Rectal smooth muscle tissue (tissue), 1 donor: Measurements from ENCODE around the gene PDZK1.
"Not testable (repeated sequence)": the region's sequence is repeated elsewhere in the genome, so short reads cannot be mapped to it uniquely, and the experiment has no call there.

Experiments
- H3K27ac ChIP-seq: one replicate; pipeline ENCODE4 v1.7.0; 2013; ENCODE audit warnings: low read depth, low read length, inconsistent platforms
- H3K27me3 ChIP-seq: one replicate; pipeline ENCODE4 v1.7.0; 2013; ENCODE audit warnings: low read length; ENCODE audit not compliant: control insufficient read depth, insufficient read depth
- H3K36me3 ChIP-seq: one replicate; pipeline ENCODE4 v1.7.0; 2013; ENCODE audit warnings: low read length; ENCODE audit not compliant: control insufficient read depth, insufficient read depth
- H3K4me1 ChIP-seq: one replicate; pipeline ENCODE4 v1.7.0; 2013; ENCODE audit warnings: low read length; ENCODE audit not compliant: control insufficient read depth, insufficient read depth
- H3K4me3 ChIP-seq: one replicate; pipeline ENCODE4 v1.7.0; 2013; ENCODE audit warnings: low read length
- H3K9ac ChIP-seq: one replicate; pipeline ENCODE4 v1.7.0; 2013; ENCODE audit warnings: low read length

PDZK1 gene

GRCh38 chr1:145705622-145706021 is 1.5 kb downstream of the PDZK1 start:
- H3K36me3 ChIP-seq, result no peaks in the 10 kb centered on the region
- no peaks in the 10 kb centered on the region for H3K4me1 ChIP-seq
- no peaks in the 10 kb centered on the region for H3K27me3 ChIP-seq
- H3K27ac ChIP-seq, result no peak overlapping the region
- no peak overlapping the region for H3K4me3 ChIP-seq
- H3K9ac ChIP-seq, result no peak overlapping the region

- no peak overlapping the region for H3K9ac ChIP-seq
- no peaks in the 10 kb centered on the region for H3K4me1 ChIP-seq
- H3K27me3 ChIP-seq, result no peaks in the 10 kb centered on the region
- no peaks in the 10 kb centered on the region for H3K36me3 ChIP-seq
- H3K27ac ChIP-seq, result no peak overlapping the region
- no peak overlapping the region for H3K4me3 ChIP-seq
Observed at GRCh38 chr1:145702826-145703225, 4.3 kb downstream of the PDZK1 start.

- Histone ChIP-seq H3K36me3 (no peaks in the 10 kb centered on the region), H3K27ac (no peak overlapping the region), H3K27me3 (no peaks in the 10 kb centered on the region), H3K4me3 (no peak overlapping the region), H3K9ac (no peak overlapping the region), H3K4me1 (no peaks in the 10 kb centered on the region)
Observed at GRCh38 chr1:145702052-145702451, 5.1 kb downstream of the PDZK1 start.

GRCh38 chr1:145701306-145701862 is 5.8 kb downstream of the PDZK1 start:
- Histone ChIP-seq H3K4me1 (no peaks in the 10 kb centered on the region), H3K9ac (no peak overlapping the region), H3K27me3 (no peaks in the 10 kb centered on the region), H3K36me3 (no peaks in the 10 kb centered on the region), H3K4me3 (no peak overlapping the region), H3K27ac (no peak overlapping the region)

GRCh38 chr1:145696630-145696960 is 10.6 kb downstream of the PDZK1 start:
- Histone ChIP-seq H3K27ac (no peak overlapping the region), H3K27me3 (no peaks in the 10 kb centered on the region), H3K9ac (no peak overlapping the region), H3K4me3 (no peak overlapping the region), H3K36me3 (no peaks in the 10 kb centered on the region), H3K4me1 (no peaks in the 10 kb centered on the region)

GRCh38 chr1:145695821-145696629 is 11.1 kb downstream of the PDZK1 start:
- no peaks in the 10 kb centered on the region for H3K27me3 ChIP-seq

GRCh38 chr1:145692785-145693443 is 14.3 kb downstream of the PDZK1 start:
- Histone ChIP-seq H3K9ac (no peak overlapping the region), H3K4me1 (no peaks in the 10 kb centered on the region), H3K27ac (no peak overlapping the region), H3K27me3 (no peaks in the 10 kb centered on the region), H3K36me3 (no peaks in the 10 kb centered on the region), H3K4me3 (no peak overlapping the region)

More at GRCh38 chr1:145695821-145696629, 11.1 kb downstream of the PDZK1 start:
- no peak overlapping the region for H3K27ac ChIP-seq
- no peak overlapping the region for H3K9ac ChIP-seq
- H3K36me3 ChIP-seq, result no peaks in the 10 kb centered on the region
- H3K4me3 ChIP-seq, result no peak overlapping the region
- no peaks in the 10 kb centered on the region for H3K4me1 ChIP-seq

- Histone ChIP-seq H3K27me3 (no peaks in the 10 kb centered on the region), H3K4me3 (no peak overlapping the region), H3K4me1 (no peaks in the 10 kb centered on the region), H3K27ac (no peak overlapping the region), H3K9ac (no peak overlapping the region), H3K36me3 (no peaks in the 10 kb centered on the region)
Observed at GRCh38 chr1:145690587-145691558, 16.3 kb downstream of the PDZK1 start.

GRCh38 chr1:145689922-145690321 is 17.2 kb downstream of the PDZK1 start:
- no peak overlapping the region for H3K9ac ChIP-seq
- H3K27me3 ChIP-seq, result no peaks in the 10 kb centered on the region
- H3K4me1 ChIP-seq, result no peaks in the 10 kb centered on the region
- no peak overlapping the region for H3K4me3 ChIP-seq
- no peaks in the 10 kb centered on the region for H3K36me3 ChIP-seq
- H3K27ac ChIP-seq, result no peak overlapping the region

GRCh38 chr1:145688924-145689323 is 18.2 kb downstream of the PDZK1 start:
- Histone ChIP-seq H3K9ac (no peak overlapping the region), H3K27me3 (no peaks in the 10 kb centered on the region), H3K4me3 (no peak overlapping the region), H3K36me3 (no peaks in the 10 kb centered on the region), H3K4me1 (no peaks in the 10 kb centered on the region), H3K27ac (no peak overlapping the region)

- H3K36me3 ChIP-seq, result no peaks in the 10 kb centered on the region
- no peak overlapping the region for H3K9ac ChIP-seq
- H3K4me3 ChIP-seq, result no peak overlapping the region
- H3K27me3 ChIP-seq, result no peaks in the 10 kb centered on the region
- no peak overlapping the region for H3K27ac ChIP-seq
- H3K4me1 ChIP-seq, result no peaks in the 10 kb centered on the region
Observed at GRCh38 chr1:145688328-145688727, 18.8 kb downstream of the PDZK1 start.

GRCh38 chr1:145686078-145686477 is 21.1 kb downstream of the PDZK1 start:
- H3K36me3 ChIP-seq, H3K4me1 ChIP-seq, H3K27ac ChIP-seq, H3K4me3 ChIP-seq, H3K27me3 ChIP-seq, H3K9ac ChIP-seq: not testable (repeated sequence)
